Esophagus muscularis mucosa (tissue), 4 donors: ENCODE measurements around the gene DNAH14. TPM values are rescaled to one million over a fixed set of nuclear protein-coding genes. Genes with fewer than 3 reads are reported as not detected.

Source experiments
- DNase-seq: peaks from one replicate; pipeline ENCODE4 v3.0.0-alpha.2; 2017; ENCODE audit errors: extremely low spot score
- H3K27ac ChIP-seq, 4 donors: fragments of 200-600 bp; sonication (generic); replicated peaks in 1 of 4; 1 replicate in 3 of 4; 2 replicates in 1 of 4; pipeline ENCODE4 v1.5.1; 2016 to 2019; ENCODE audit warnings: mild to moderate bottlenecking in 1 of 4
- H3K27me3 ChIP-seq, 4 donors: fragments of 200-600 bp; sonication (generic); one replicate each; pipeline versions ENCODE4 v1.5.1 to v1.6.0; 2016 to 2019
- H3K36me3 ChIP-seq, 4 donors: fragments of 200-600 bp; sonication (generic); one replicate each; pipeline ENCODE4 v1.5.1; 2016 to 2019
- H3K4me1 ChIP-seq, 4 donors: fragments of 200-600 bp; sonication (generic); one replicate each; pipeline ENCODE4 v1.5.1; 2016 to 2019
- H3K4me3 ChIP-seq, 4 donors: fragments of 200-600 bp; sonication (generic); 1 replicate in 2 of 4; 2 replicates in 2 of 4; pipeline ENCODE4 v1.5.1; 2016 to 2019; ENCODE audit warnings: mild to moderate bottlenecking in 4 of 4, moderate library complexity in 1 of 4
- H3K9me3 ChIP-seq, 4 donors: fragments of 200-600 bp; sonication (generic); 1 replicate in 3 of 4; 2 replicates in 1 of 4; pipeline ENCODE4 v1.5.1; 2016 to 2019
- CTCF ChIP-seq, 3 experiments: fragments of 200-600 bp in 2 of 3; fragments of 450-650 bp in 1 of 3; sonication (generic) in 2 of 3; IDR thresholded peaks; one replicate each; pipeline ENCODE4 v1.5.1; 2017 to 2019; ENCODE audit warnings: antibody characterized with exemption in 3 of 3, mild to moderate bottlenecking in 2 of 3, moderate library complexity in 1 of 3
- EP300 ChIP-seq: sonication (generic); formaldehyde crosslinking; IDR thresholded peaks from one replicate; pipeline ENCODE4 v1.6.1; 2017; ENCODE audit warnings: antibody characterized with exemption
- POLR2A ChIP-seq: fragments of 450-650 bp; IDR thresholded peaks from one replicate; pipeline ENCODE4 v1.6.1; 2017; ENCODE audit warnings: antibody characterized with exemption, moderate library complexity, mild to moderate bottlenecking, low read depth
- POLR2AphosphoS5 ChIP-seq, 2 donors: sonication (generic); formaldehyde crosslinking; IDR thresholded peaks; one replicate each; pipeline ENCODE4 v1.6.1; 2017; ENCODE audit warnings: antibody characterized with exemption in 2 of 2
- WGBS: methylation state at CpG from one replicate; pipeline ENCODE4 v1.1.5; 2018; 5-methylcytosine and 5-hydroxymethylcytosine counted together
- intact Hi-C: fragments of 100-400 bp; cut with DNase I; formaldehyde crosslinking; loops from one replicate; pipeline ENCODE4 v1.15.1; 2023
- total RNA-seq, 4 donors: library from RNA; depleted of rRNA; stranded (reverse); fragments of >200 nt; gene quantifications; one replicate each; pipeline versions ENCODE4 v1.1.0 to v1.2.1, GENCODE V29; 2016

DNAH14 gene
- total RNA-seq, 4 donors from 2014 or later = 8.9 to 16.6 (median 15.6) TPM

- no peaks in the 10 kb centered on the region for H3K4me1 ChIP-seq
- no peak overlapping the region for H3K27ac ChIP-seq
- H3K27me3 ChIP-seq = no peaks in the 10 kb centered on the region
- DNase-seq = no peak
- no peaks in the 10 kb centered on the region for H3K9me3 ChIP-seq
- H3K36me3 ChIP-seq = no peaks in the 10 kb centered on the region
- no peak overlapping the region for H3K4me3 ChIP-seq
- 100% methylated on average over 1 of the region's 1 CpG for WGBS
- intact Hi-C loops = no loop called here
- TF ChIP-seq POLR2A (no peak), POLR2AphosphoS5 (IDR thresholded peaks at IDR 0.05) (no peak), EP300 (no peak), CTCF (IDR thresholded peaks at IDR 0.05) (no peak)
Measured at GRCh38 chr1:224897529-224898327, 31.7 kb upstream of the DNAH14 start.

- WGBS = 79% methylated on average over 3 of the region's 3 CpGs
- no peak for TF ChIP-seq POLR2A
- no peak for TF ChIP-seq POLR2AphosphoS5 (IDR thresholded peaks at IDR 0.05)
Measured at GRCh38 chr1:224898937-224899336, 30.5 kb upstream of the DNAH14 start.

GRCh38 chr1:224900062-224900630 is 29.3 kb upstream of the DNAH14 start:
- WGBS = 84% methylated on average over 3 of the region's 3 CpGs
- no peaks in the 10 kb centered on the region for H3K4me1 ChIP-seq
- no peaks in the 10 kb centered on the region for H3K36me3 ChIP-seq
- H3K9me3 ChIP-seq = no peaks in the 10 kb centered on the region
- H3K4me3 ChIP-seq = no peak overlapping the region
- no peak overlapping the region for H3K27ac ChIP-seq
- H3K27me3 ChIP-seq = no peaks in the 10 kb centered on the region
- TF ChIP-seq POLR2A (no peak), EP300 (no peak), CTCF (IDR thresholded peaks at IDR 0.05) (no peak), POLR2AphosphoS5 (IDR thresholded peaks at IDR 0.05) (no peak)
- intact Hi-C loops = no loop called here
- DNase-seq = peak; percentile 45

More at GRCh38 chr1:224898937-224899336, 30.5 kb upstream of the DNAH14 start:
- H3K27ac ChIP-seq = no peak overlapping the region
- DNase-seq = no peak
- intact Hi-C loops = no loop called here
- no peaks in the 10 kb centered on the region for H3K36me3 ChIP-seq
- no peaks in the 10 kb centered on the region for H3K27me3 ChIP-seq
- no peak overlapping the region for H3K4me3 ChIP-seq
- H3K9me3 ChIP-seq = no peaks in the 10 kb centered on the region
- H3K4me1 ChIP-seq = no peaks in the 10 kb centered on the region

- WGBS = 72% methylated on average over 5 of the region's 5 CpGs
- no peak for TF ChIP-seq CTCF (IDR thresholded peaks at IDR 0.05)
- TF ChIP-seq POLR2AphosphoS5 (IDR thresholded peaks at IDR 0.05) = no peak
- TF ChIP-seq EP300 = no peak
- TF ChIP-seq POLR2A = no peak
- no peaks in the 10 kb centered on the region for H3K36me3 ChIP-seq
- H3K4me1 ChIP-seq = no peaks in the 10 kb centered on the region
- DNase-seq = peak; percentile 83
- H3K27ac ChIP-seq = no peak overlapping the region
- H3K27me3 ChIP-seq = no peaks in the 10 kb centered on the region
- no peaks in the 10 kb centered on the region for H3K9me3 ChIP-seq
- H3K4me3 ChIP-seq = no peak overlapping the region
- intact Hi-C loops = no loop called here
Measured at GRCh38 chr1:224901087-224901810, 28.2 kb upstream of the DNAH14 start.

GRCh38 chr1:224903955-224904354 is 25.5 kb upstream of the DNAH14 start:
- Histone ChIP-seq H3K27me3 (no peaks in the 10 kb centered on the region), H3K4me1 (no peaks in the 10 kb centered on the region), H3K27ac (no peak overlapping the region), H3K4me3 (no peak overlapping the region), H3K36me3 (no peaks in the 10 kb centered on the region), H3K9me3 (no peaks in the 10 kb centered on the region)
- TF ChIP-seq POLR2A = no peak
- no peak for TF ChIP-seq EP300
- TF ChIP-seq POLR2AphosphoS5 (IDR thresholded peaks at IDR 0.05) = no peak
- no peak for TF ChIP-seq CTCF (IDR thresholded peaks at IDR 0.05)
- DNase-seq = peak; percentile 68
- intact Hi-C loops = no loop called here
- 75% methylated on average over 2 of the region's 2 CpGs for WGBS
